GM21360 (cell line): ENCODE data around the gene ZBTB20.

ENCODE experiments used
- ATAC-seq: cut with Tn5 transposase; IDR thresholded peaks from one replicate; pipeline ENCODE4 v1.9.1; 2021; ENCODE audit warnings: mild to moderate bottlenecking, moderate library complexity; ENCODE audit not compliant: unreplicated experiment

Gene ZBTB20

GRCh38 chr3:114361391-114361790 lies 785.7 kb downstream of the ZBTB20 start:
- ATAC-seq: no peak

GRCh38 chr3:114356525-114356924 lies 790.6 kb downstream of the ZBTB20 start:
- no peak for ATAC-seq

- ATAC-seq: no peak
These were observed 791.0 kb downstream of the ZBTB20 start for GRCh38 chr3:114356066-114356465.

GRCh38 chr3:114355653-114356052 lies 791.4 kb downstream of the ZBTB20 start:
- no peak for ATAC-seq

GRCh38 chr3:114351822-114352145 lies 795.3 kb downstream of the ZBTB20 start:
- ATAC-seq: no peak

GRCh38 chr3:114351123-114351821 lies 795.8 kb downstream of the ZBTB20 start:
- no peak for ATAC-seq

GRCh38 chr3:114350690-114351089 lies 796.4 kb downstream of the ZBTB20 start:
- ATAC-seq: no peak

GRCh38 chr3:114350271-114350670 lies 796.8 kb downstream of the ZBTB20 start:
- ATAC-seq: no peak

- ATAC-seq: no peak
These were observed 802.6 kb downstream of the ZBTB20 start for GRCh38 chr3:114344492-114344891.

GRCh38 chr3:114338651-114339357 lies 808.3 kb downstream of the ZBTB20 start:
- ATAC-seq: no peak

GRCh38 chr3:114336857-114337256 lies 810.2 kb downstream of the ZBTB20 start:
- ATAC-seq: no peak

GRCh38 chr3:114336122-114336697 lies 810.9 kb downstream of the ZBTB20 start:
- ATAC-seq: no peak

GRCh38 chr3:114333923-114334240 lies 813.2 kb downstream of the ZBTB20 start:
- no peak for ATAC-seq

GRCh38 chr3:114333180-114333922 lies 813.7 kb downstream of the ZBTB20 start:
- no peak for ATAC-seq

- no peak for ATAC-seq
These were observed 814.5 kb downstream of the ZBTB20 start for GRCh38 chr3:114332342-114333179.

GRCh38 chr3:114331710-114332109 lies 815.4 kb downstream of the ZBTB20 start:
- ATAC-seq: no peak

- ATAC-seq: no peak
These were observed 816.1 kb downstream of the ZBTB20 start for GRCh38 chr3:114331007-114331406.

- ATAC-seq: peak; percentile 54
These were observed 817.3 kb downstream of the ZBTB20 start for GRCh38 chr3:114329823-114330222.

- no peak for ATAC-seq
These were observed 818.7 kb downstream of the ZBTB20 start for GRCh38 chr3:114328345-114328744.

- ATAC-seq: no peak
These were observed 819.4 kb downstream of the ZBTB20 start for GRCh38 chr3:114327665-114328064.
